GM21576 (cell line): ENCODE results near the gene CACNA1A.
"Not testable (repeated sequence)": the region's sequence is repeated elsewhere in the genome, so short reads cannot be mapped to it uniquely, and the experiment has no call there.

ENCODE experiments used
- ATAC-seq: cut with Tn5 transposase; IDR thresholded peaks from one replicate; pipeline ENCODE4 v1.9.1; 2021; ENCODE audit warnings: mild to moderate bottlenecking, moderate library complexity; ENCODE audit not compliant: unreplicated experiment

The CACNA1A gene

DNA sequence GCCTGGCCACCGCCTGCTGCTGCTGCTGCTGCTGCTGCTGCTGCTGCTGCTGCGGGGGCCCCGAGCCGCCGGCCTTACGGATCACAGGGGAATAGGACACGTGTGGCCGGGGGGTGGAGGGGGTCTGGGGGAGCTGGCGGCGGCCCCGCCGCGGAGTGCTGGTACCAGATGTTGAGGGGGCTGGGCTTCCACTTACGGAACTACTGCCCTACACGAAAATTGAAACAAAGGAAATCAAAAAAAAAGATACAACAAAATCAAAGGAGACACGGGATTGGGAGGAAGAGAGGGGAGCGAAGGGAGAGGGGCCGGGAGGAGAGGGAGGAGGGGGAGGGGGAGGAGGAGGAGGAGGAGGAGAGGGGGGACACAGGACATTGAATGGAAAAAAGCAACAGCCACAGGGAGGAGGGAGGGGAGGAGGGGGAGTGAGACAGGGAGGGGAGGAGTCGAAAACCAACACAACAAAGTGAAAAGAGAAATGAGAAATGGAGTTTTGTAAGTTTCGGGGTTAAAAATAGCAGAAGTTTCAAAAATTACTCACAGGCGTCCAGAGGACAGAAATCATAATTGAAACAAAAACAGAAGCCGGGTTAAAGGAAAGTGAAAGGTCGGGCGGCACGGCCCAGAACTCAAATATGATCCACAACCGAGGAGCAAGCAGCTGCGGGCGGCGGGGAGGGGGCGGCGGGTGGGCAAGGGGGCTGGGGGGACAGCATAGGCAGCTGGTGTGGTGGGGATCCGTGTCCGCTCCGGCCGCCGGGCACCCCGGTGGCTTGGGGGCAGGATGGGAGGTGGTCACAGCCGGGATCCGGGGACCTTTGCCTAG lies 298.2 kb downstream of the CACNA1A start:
- no peak for ATAC-seq

- ATAC-seq = no peak
Measured at GRCh38 chr19:13207237-13207845, 298.9 kb downstream of the CACNA1A start.

GRCh38 chr19:13206587-13206986 lies 299.7 kb downstream of the CACNA1A start:
- no peak for ATAC-seq

DNA sequence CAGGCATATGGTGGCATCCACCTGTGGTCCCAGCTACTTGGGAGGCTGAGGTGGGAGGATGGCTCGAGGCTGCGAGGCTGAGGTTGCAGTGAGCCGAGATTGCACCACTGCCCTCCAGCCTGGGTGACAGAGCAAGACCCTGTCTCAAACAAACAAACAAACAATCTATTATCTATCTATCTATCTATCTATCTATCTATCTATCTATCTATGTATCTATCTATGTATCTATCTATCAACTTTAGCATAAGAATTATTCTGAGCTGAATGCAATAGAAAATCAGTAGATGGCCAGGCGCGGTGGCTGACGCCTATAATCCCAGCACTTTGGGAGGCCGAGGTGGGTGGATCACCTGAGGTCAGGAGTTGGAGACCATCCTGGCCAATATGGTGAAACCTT lies 304.2 kb downstream of the CACNA1A start:
- not testable (repeated sequence) for ATAC-seq

DNA sequence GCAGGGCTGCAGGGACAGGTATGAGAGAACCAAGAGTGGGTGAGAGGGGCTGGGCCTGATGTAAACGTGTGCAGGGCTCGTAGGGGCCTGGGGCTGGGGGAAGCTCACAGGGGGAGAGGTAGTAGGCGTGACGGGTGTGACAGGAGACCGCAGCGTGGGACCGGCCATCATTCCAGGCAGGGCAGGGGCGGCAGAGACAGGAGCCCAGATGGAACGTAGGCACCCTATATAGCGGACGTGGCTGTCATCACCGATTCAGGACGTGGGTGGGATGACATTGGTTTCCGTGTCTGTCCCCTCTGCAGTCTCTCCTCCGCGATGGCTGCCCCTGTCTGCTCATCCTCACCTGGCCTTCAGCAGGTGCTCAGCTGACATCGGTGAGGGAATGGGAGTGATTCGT lies 307.6 kb downstream of the CACNA1A start:
- no peak for ATAC-seq

DNA sequence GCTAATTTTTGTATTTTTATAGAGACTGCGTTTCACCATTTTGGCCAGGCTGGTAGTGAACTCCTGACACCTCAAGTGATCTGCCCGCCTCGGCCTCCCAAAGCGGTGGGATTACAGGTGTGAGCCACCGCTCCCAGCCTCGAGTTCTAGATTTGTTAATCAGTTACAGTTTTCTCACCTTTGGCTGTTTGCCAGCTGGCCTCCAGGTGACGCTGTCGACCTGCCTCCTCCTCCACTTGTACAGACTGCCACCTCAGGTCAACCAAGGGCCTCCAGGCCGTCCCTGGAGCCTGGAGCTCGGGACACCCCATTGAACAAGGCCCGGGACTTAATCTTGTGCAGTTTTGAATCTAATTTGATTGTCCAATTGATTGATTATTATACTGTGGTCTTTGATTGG lies 310.6 kb downstream of the CACNA1A start:
- ATAC-seq = no peak

- ATAC-seq = no peak
Measured at GRCh38 chr19:13190781-13191540, 315.3 kb downstream of the CACNA1A start.

GRCh38 chr19:13189600-13189999 lies 316.7 kb downstream of the CACNA1A start:
- no peak for ATAC-seq

DNA sequence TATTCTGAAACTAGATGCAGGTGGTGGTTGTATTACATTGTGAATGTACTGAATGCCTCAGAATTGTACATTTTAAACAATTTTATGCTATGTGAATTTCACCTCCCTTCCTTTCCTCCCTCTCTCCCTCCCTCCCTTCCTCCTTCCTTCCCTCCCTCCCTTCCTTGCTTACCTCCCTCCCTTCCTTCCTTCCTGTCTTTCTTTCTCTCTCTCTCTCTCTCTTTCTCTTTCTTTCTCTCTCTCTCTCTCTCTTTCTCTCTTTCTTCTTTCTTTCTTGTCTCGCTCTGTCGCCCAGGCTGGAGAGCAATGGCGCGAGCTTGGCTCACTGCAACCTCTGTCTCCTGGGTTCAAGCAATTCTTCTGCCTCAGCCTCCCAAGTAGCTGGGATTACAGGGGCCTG lies 318.9 kb downstream of the CACNA1A start:
- ATAC-seq = no peak

DNA sequence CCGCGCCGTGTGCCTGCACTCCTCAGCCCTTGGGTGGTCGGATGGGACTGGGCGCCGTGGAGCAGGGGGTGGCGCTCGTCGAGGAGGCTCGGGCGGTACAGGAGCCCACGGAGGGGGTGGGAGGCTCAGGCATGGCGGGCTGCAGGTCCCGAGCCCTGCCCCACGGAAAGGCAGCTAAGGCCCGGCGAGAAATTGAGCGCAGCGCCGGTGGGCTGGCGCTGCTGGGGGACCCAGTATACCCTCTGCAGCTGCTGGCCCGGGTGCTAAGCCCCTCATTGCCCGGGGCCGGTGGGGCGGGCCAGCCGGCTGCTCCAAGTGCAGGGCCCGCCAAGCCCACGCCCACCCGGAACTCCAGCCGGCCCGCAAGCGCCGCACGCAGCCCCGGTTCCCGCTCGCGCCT lies 319.6 kb downstream of the CACNA1A start:
- not testable (repeated sequence) for ATAC-seq

DNA sequence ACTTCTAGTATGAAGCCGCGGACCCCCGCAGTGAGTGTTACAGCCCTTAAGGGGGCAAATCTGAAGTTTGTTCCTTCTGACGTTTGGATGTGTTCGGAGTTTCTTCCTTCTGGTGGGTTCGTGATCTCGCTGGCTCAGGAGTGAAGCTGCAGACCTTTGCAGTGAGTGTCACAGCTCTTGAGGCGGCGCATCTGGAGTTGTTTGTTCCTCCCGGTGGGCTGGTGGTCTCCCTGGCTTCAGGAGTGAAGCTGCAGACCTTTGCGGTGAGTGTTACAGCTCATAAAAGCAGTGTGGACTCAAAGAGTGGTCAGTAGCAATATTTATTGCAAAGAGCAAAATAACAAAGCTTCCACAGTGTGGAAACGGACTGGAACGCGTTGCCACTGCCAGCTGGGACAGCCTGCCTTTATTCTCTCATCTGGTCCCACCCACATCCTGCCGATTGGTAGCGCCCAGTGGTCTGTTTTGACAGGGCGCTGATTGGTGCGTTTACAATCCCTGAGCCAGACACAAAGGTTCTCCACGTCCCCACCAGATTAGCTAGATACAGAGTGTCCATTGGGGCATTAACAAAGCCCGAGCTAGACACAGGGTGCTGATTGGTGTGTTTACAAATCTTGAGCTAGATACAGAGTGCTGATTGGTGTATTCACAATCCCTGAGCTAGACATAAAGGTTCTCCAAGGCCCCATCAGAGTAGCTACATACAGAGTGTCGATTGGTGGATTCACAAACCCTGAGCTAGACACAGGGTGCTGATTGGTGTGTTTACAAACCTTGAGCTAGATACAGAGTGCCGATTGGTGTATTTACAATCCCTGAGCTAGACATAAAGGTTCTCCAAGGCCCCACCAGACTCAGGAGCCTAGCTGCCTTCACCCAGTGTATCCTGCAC lies 320.3 kb downstream of the CACNA1A start:
- not testable (repeated sequence) for ATAC-seq

GRCh38 chr19:13184926-13185325 lies 321.4 kb downstream of the CACNA1A start:
- not testable (repeated sequence) for ATAC-seq

DNA sequence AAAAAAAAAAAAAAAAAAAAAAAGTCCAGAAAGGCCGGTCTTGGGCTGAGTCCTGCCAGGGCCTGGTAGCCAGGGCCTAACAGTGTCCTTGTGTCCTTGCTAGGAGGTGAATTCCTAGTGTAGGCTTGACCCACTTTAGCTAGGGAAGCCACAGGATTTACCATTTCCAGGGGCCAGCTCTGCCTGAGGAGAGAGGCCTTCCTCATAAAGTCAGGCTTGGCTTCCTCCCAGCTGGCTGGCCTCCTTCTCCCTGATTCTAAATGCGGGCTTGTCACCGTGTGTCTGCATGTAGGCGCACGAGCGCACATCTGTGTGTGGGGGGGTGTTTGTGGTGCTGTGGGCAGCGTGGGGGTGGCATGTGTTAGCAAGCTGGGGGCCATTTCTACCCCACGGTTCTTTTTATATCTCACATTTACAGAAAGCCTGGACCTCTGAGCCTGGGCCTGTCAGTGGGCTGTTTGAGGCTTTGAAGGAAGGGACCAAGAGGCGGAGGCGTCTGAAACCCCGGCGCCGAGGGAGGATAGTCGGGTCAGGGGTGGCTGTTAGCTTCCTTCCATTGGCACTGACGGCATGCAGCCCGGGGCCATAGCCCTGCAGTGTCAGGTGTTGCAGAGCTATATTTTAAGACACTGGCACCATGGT lies 324.4 kb downstream of the CACNA1A start:
- no peak for ATAC-seq

GRCh38 chr19:13178291-13178690 lies 328.0 kb downstream of the CACNA1A start:
- not testable (repeated sequence) for ATAC-seq

DNA sequence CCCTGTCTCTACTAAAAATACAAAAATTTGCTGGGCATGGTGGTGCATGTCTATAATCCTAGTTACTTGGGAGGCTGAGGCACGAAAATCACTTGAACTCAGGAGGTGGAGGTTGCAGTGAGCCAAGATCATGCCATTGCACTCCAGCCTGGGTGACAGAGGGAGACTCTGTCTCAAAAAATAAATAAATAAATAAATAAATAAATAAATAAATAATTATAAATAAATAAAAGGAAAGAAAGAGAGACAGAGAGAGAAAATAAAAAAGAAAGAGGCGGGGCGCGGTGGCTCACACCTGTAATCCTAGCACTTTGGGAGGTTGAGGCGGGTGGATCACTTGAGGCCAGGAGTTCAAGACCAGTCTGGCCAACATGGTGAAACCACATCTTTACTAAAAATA lies 328.7 kb downstream of the CACNA1A start:
- ATAC-seq = not testable (repeated sequence)

DNA sequence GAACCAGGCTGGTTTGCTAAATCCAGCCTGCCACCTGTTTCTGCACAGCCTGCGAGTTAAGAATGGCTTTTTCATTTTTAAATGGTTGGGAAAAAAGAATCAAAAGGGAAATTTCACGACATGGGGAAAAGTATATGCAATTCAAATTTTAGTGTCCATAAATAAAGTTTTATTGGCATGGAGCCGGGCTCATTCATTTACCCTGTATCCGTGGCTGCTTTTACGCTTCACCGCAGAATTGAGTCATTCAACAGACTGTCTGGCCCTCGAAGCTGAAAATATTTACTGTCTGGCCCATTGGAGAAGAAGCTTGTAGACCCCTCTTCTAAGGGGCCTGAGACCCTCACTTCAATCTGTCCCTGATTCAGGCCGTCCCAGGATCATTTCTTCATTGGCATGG lies 329.9 kb downstream of the CACNA1A start:
- no peak for ATAC-seq

DNA sequence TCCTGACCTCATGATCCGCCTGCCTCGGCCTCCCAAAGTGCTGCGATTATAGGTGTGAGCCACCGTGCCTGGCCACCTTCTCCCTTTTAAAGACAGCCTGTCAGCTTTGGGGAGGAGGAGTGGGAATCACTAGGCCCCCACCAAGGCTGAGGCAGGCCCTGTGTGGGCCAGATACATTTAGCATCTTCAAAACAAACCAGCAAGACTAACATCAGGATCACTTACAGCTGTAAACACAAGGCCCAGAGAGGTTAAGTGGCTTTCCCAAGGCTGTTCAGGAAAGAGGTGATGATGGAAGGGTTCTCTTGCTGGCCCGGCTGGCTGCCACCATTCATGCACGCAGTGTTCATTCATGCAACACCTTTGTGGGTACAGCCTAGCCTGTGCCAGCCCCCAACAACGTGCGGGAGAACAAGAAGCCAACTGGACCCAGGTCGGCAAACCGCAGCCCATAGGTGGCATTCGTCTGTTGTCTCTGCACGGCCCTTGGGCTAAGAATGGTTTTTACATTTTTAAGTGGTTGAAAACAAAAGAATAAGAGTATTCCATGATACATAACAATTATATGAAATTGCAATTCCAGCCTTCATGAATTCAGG lies 333.0 kb downstream of the CACNA1A start:
- ATAC-seq = no peak

GRCh38 chr19:13172346-13173138 lies 333.7 kb downstream of the CACNA1A start:
- no peak for ATAC-seq

- no peak for ATAC-seq
Measured at GRCh38 chr19:13171146-13171545, 335.1 kb downstream of the CACNA1A start.
